Stimulated activated naive B cell treated with anti-CD40 and anti-IgM and Interleukin-4, amounts not matched to agents 10 μg/mL and 1 μg/mL and 100 μg/mL, for 72 hours (primary cell): Measurements from ENCODE around the gene ARHGAP10.
A peak's percentile ranks its signal among the peaks of the same experiment; 100 is the strongest.

Source experiments
- ATAC-seq, 2 donors: fragments of 150-1000 bp; cut with Tn5 transposase; replicated peaks; 2 replicates each; pipeline ENCODE4 v1.10.0; 2021; ENCODE audit warnings: moderate library complexity in 1 of 2
- DNase-seq: peaks from one replicate; pipeline ENCODE4 v3.0.0; 2021
- H3K27ac Mint-ChIP-seq: one replicate; pipeline ENCODE4 v1.8.0; 2022; ENCODE audit warnings: mild to moderate bottlenecking, mixed read lengths
- H3K27me3 Mint-ChIP-seq, 2 donors: one replicate each; pipeline ENCODE4 v1.8.0; 2022; ENCODE audit warnings: mixed read lengths in 2 of 2
- H3K36me3 Mint-ChIP-seq, 2 donors: one replicate each; pipeline ENCODE4 v1.8.0; 2022; ENCODE audit warnings: mixed read lengths in 2 of 2, mild to moderate bottlenecking in 1 of 2
- H3K4me1 Mint-ChIP-seq, 2 donors: one replicate each; pipeline ENCODE4 v1.8.0; 2022; ENCODE audit warnings: mixed read lengths in 2 of 2, mild to moderate bottlenecking in 1 of 2
- H3K4me3 Mint-ChIP-seq, 2 donors: one replicate each; pipeline ENCODE4 v1.8.0; 2022; ENCODE audit warnings: mild to moderate bottlenecking in 2 of 2, mixed read lengths in 2 of 2, moderate library complexity in 1 of 2
- H3K9me3 Mint-ChIP-seq, 2 donors: one replicate each; pipeline ENCODE4 v1.8.0; 2022; ENCODE audit warnings: mixed read lengths in 2 of 2, mild to moderate bottlenecking in 1 of 2

The ARHGAP10 gene

DNA sequence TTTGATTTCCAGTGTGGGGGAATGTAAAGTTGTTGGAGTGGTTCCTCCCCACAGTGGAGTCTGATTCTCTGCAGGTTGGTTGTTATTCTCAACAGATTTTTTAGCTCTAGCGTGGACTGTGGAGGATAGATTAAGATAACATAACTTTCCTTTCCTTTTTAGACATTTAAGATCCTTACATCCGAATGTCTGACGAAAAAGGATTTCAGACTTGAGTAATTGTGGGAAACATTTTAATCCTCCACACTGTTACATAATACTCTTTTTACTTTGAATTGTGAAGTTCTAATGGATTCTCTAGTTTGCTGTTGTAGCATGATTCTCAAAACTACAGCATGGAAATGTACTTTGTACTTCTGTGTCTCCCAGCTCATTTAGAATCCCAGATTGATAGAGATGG, 107.8 kb downstream of the ARHGAP10 start:
- Mint-ChIP-seq H3K4me1 (no peaks in the 10 kb centered on the region), H3K36me3 (no peaks in the 10 kb centered on the region), H3K27me3 (peaks cover 5 to 9% of the 10 kb centered on the region in 2 donors), H3K4me3 (no peak overlapping the region), H3K27ac (no peak overlapping the region), H3K9me3 (peaks cover 0 to 1% of the 10 kb centered on the region in 2 donors)
- ATAC-seq (no peak), DNase-seq (no peak)

DNA sequence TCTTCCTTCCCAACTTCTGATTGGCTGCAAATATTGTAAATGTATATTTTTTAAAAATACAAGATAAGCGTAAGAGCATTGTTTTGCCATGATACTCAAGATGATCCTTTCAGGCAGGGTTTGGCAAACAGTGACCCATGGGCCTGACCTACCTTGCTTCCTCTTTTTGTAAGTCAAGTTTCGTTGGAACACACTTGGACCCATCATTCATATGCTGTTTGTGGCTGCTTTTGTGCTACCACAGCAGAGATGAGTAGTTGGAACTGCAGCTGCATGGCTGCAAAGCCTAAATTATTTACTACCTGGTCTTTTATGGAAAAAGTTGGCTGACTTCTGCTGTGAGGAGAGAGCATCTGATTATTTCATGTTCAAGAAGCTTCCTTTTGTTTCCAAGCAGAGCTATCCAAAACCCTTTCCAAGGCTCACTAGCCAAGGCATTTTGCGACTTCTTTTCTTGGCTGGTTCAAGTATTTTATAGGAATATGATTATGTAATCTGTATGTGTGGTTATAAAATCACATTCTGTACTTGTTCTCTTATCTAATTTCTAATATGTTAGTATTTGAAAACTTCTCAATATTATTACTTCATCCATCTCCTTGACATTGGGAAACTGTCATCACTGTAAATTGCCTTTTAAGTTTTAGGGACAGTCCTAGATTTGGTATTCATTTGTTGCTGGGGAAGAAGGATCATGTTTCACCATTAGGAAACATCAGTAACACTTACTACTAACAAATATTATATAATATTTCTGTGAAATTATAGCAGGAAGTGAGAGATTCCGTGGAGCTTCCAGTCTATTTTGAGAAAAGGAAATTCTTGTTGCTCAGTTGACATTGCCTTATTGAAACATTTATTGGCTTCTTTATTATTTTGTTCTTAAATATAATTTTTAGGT, 109.2 kb downstream of the ARHGAP10 start:
- ATAC-seq (peak; percentile 65 to 75), DNase-seq (no peak)
- H3K27me3 Mint-ChIP-seq: peaks cover 5 to 9% of the 10 kb centered on the region in 2 donors
- H3K36me3 Mint-ChIP-seq: no peaks in the 10 kb centered on the region
- no peak overlapping the region for H3K27ac Mint-ChIP-seq
- H3K4me3 Mint-ChIP-seq: no peak overlapping the region
- no peaks in the 10 kb centered on the region for H3K9me3 Mint-ChIP-seq
- no peaks in the 10 kb centered on the region for H3K4me1 Mint-ChIP-seq

DNA sequence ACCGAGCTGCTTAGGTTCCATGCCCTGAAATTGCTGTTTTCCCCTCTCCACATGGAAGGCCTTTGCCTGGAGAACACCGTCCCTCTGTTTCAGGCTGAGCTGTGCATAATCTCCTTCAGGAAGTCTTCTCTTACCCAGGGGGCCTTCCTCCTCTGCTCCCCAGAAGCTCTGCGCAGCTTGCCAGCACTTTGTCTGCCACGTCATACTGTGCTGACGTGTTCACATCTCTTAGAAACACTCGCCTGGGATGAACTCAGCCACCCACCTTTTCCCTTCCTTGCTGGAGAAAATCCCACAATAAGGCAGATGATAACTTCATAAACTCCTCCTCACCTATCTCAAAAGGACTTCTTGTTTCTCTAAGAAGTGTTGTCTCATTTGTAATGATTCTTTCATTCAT, 110.7 kb downstream of the ARHGAP10 start:
- Mint-ChIP-seq H3K27me3 (peaks cover 5 to 9% of the 10 kb centered on the region in 2 donors), H3K4me1 (no peaks in the 10 kb centered on the region), H3K4me3 (no peak overlapping the region), H3K9me3 (no peaks in the 10 kb centered on the region), H3K27ac (no peak overlapping the region), H3K36me3 (no peaks in the 10 kb centered on the region)
- no peak for DNase-seq
- ATAC-seq: no peak

DNA sequence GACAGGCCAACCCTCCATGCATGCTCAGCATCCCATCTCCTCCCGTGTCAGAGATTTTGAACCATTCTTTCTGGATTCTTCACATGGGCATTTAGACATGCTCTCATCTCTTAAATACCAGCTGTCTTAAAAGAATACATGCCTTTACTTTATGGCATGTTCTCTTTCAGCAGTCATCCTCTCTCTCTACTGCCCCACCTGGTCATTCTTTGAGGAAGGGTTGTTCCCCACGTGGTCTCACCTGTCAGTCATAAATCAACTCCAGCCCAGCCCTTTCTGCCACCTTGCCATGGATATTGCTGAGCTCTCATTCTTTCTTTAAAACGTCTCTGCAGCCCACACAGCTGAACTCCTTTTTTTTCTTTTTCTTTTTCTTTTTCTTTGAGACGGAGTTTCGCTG, 111.3 kb downstream of the ARHGAP10 start:
- ATAC-seq (peak; percentile 51 to 63), DNase-seq (no peak)
- no peaks in the 10 kb centered on the region for H3K9me3 Mint-ChIP-seq
- no peak overlapping the region for H3K4me3 Mint-ChIP-seq
- no peak overlapping the region for H3K27ac Mint-ChIP-seq
- no peaks in the 10 kb centered on the region for H3K36me3 Mint-ChIP-seq
- H3K4me1 Mint-ChIP-seq: no peaks in the 10 kb centered on the region
- peaks cover 5 to 9% of the 10 kb centered on the region in 2 donors for H3K27me3 Mint-ChIP-seq

DNA sequence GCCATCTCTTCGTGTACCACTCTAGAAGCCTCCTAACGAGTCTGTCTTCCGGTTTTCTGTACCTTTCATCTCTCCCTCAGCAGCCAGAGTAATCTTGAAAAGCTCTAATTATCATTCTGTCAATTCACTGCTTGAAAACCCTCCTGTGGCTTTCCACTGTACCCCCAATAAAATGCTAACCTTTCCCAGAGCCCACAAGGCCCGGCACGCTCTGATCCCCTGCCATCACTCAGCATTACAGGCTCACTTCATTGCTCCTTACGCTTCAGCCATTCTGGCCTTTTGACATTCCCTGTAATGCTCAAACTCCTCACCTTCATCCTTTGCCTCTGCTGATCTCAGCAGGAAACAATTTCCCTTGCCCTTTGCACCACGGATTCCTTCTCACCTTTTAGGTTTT, 112.9 kb downstream of the ARHGAP10 start:
- no peak for ATAC-seq
- Mint-ChIP-seq H3K27ac (no peak overlapping the region), H3K9me3 (peaks cover 0 to 1% of the 10 kb centered on the region in 2 donors), H3K27me3 (peaks cover 0 to 13% of the 10 kb centered on the region in 2 donors), H3K4me3 (no peak overlapping the region), H3K4me1 (no peaks in the 10 kb centered on the region), H3K36me3 (no peaks in the 10 kb centered on the region)
- DNase-seq: no peak

DNA sequence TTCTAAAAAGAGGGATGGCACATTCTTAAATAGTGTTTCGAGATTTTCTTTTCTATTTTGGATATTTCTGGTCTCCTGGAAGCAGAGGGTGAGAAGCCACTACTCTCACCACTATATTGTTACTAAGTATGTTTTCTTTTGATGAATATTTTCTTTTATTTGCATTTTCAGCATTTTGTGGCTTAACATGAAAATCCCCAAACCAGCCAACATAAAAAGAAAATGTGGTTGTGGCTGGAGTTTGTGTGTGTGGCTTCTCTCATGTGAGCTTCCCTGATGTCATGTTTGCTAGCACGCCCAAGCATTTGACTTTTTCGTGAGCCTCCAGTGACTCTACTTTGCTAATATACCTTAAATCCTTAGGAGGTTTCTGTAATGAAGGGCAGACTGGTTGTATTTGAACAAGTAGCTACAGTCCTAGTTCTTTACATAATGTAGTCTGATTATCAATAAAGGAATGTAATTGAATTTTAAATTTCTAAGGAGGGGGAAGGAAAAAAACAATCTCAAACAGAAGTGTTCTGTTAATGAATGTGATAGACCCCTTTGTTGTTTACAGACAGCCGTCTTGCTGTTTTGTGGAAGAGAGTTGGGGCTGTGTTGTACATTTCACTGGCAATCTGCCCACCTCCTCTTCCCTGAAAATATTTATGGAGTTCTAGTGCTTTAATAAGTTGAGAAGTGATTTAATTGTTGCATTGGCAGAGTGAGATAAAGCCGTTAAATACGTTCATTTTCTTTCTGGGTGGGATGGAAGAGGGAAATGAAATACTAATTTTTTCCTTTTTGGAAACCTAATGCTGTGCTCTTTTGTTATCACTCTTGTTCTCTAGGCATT, 114.6 kb downstream of the ARHGAP10 start:
- H3K27me3 Mint-ChIP-seq: peaks cover 0 to 13% of the 10 kb centered on the region in 2 donors
- ATAC-seq (peak in 1 of 2 donors; percentile 39), DNase-seq (no peak)
- no peaks in the 10 kb centered on the region for H3K36me3 Mint-ChIP-seq
- no peak overlapping the region for H3K4me3 Mint-ChIP-seq
- peaks cover 0 to 7% of the 10 kb centered on the region in 2 donors for H3K9me3 Mint-ChIP-seq
- H3K27ac Mint-ChIP-seq: no peak overlapping the region
- H3K4me1 Mint-ChIP-seq: no peaks in the 10 kb centered on the region

DNA sequence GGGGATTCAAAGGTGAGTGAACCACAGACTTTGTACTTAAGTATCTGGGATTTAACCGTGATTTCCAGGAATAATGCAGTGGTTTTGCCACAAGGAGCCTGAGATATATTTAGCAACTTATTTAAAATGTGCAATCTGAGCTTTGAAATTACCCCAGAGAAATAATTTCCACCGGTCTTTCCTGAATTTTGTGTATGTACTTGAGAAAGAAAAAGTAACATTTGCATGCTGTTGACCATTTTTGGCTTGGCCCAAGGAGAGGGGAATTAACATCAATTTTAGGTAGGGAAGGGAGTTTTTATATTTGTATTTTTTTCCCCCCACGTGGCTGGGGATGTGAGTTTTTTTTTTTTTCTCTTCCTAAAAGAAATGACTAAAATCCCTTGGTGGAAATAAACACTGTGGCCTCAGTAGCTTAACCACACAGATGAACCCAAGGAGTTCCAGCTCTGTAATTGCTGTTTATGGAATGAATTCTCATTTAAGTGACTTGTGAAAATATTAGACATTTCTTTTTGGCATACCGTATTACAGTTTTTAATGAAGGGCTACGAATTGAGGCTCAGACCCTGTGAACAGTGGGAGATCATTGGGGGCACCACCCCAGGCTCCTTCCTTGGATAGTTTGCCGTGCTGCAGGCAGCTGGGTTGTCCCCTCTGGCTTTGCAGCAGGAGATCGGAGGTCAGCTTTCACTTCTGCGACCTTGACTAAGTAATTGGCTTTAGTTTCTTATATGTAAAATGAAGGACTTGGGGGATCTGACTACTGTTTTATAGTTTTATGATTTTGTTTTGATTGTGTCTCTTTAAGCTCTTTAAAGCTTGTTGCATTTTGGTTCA, 116.1 kb downstream of the ARHGAP10 start:
- Mint-ChIP-seq H3K27ac (no peak overlapping the region), H3K4me1 (no peaks in the 10 kb centered on the region), H3K27me3 (peaks cover 0 to 7% of the 10 kb centered on the region in 2 donors), H3K4me3 (no peak overlapping the region), H3K36me3 (no peaks in the 10 kb centered on the region), H3K9me3 (peaks cover 0 to 7% of the 10 kb centered on the region in 2 donors)
- DNase-seq (no peak), ATAC-seq (no peak)

DNA sequence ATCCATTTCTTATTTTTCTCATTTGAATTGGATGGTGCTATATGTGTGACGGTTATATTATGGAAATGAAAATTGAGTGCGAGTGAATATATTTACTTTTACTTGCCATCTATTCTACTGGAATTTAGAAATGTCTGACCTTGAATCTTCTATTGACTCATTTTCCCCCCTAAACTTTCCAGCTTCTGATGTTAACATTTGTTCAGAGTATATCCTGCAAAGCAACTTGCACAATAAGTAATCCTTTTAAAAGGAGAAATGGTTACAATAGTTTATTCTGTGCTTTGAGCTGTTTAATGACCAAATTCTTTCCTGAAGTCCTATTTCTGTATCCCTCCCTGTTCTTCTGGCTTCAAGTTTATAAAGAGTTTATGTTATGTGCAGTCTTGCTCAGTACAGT, 116.7 kb downstream of the ARHGAP10 start:
- no peak overlapping the region for H3K27ac Mint-ChIP-seq
- DNase-seq (no peak), ATAC-seq (no peak)
- H3K4me3 Mint-ChIP-seq: no peak overlapping the region
- H3K36me3 Mint-ChIP-seq: no peaks in the 10 kb centered on the region
- H3K9me3 Mint-ChIP-seq: peaks cover 0 to 7% of the 10 kb centered on the region in 2 donors
- peaks cover 0 to 4% of the 10 kb centered on the region in 2 donors for H3K27me3 Mint-ChIP-seq
- no peaks in the 10 kb centered on the region for H3K4me1 Mint-ChIP-seq

DNA sequence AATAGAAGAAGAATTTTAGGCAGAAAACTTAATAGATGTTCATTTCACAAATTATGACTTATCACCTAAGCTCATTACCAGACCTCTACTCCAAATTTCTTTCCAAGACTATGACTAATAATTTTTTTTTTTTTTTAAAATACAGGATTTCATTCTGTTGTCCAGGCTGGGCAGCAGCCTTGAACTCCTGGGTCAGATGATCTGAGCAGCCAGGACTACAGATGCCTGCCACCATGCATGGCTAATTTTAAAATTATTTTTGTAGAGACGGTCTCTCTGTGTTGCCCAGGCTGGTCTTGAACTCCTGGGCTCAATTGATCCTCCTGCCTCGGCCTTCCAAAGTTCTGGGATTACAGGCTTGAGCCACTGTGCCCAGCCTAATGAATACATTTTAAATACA, 119.2 kb downstream of the ARHGAP10 start:
- Mint-ChIP-seq H3K9me3 (peaks cover 0 to 7% of the 10 kb centered on the region in 2 donors), H3K27me3 (peaks cover 0 to 4% of the 10 kb centered on the region in 2 donors), H3K4me1 (no peaks in the 10 kb centered on the region), H3K36me3 (no peaks in the 10 kb centered on the region), H3K4me3 (no peak overlapping the region), H3K27ac (no peak overlapping the region)
- ATAC-seq (no peak), DNase-seq (no peak)

DNA sequence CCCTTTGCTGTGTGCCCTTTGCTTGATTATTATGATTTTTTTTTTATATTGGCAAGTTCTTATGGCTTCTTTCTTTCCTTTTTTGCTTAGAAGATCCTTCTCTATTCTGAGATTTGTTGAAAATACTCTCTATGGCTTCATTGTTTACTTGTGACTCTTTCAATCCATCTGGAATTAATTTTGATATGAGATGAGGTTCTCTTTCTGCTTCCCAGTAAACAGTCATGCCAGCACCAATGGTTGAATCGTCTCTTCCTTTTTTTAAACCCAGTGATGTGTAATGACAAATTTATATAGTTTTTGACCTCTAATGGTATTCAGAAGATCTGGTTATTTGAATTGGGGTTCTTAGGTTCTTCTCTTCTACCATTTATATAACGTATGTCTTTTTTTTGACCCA, 121.8 kb downstream of the ARHGAP10 start:
- no peak overlapping the region for H3K4me3 Mint-ChIP-seq

DNA sequence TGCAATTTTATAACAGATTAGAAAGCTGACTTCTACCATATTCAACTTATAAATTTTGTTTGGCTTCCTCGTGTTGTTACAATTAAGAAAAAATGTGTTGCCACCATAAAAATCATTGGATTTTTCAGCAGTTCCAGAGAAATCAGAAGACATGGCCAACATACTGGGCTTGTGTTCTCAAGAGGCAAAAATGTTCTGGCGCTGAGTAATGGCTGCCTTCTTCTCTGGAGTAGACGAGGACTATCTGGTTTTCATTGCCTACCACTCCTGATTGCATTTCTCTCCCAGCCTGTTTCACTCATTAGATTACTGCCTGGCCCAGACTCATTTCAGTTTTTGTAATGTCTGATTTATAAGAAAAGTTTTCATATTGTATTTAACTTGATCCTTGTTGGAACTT, 122.3 kb downstream of the ARHGAP10 start:
- Mint-ChIP-seq H3K9me3 (peaks cover 0 to 7% of the 10 kb centered on the region in 2 donors), H3K4me3 (no peak overlapping the region), H3K27me3 (no peaks in the 10 kb centered on the region), H3K27ac (no peak overlapping the region), H3K36me3 (no peaks in the 10 kb centered on the region), H3K4me1 (no peaks in the 10 kb centered on the region)
- DNase-seq (no peak), ATAC-seq (no peak)

More for the DNA sequence above, 121.8 kb downstream of the ARHGAP10 start:
- peaks cover 0 to 7% of the 10 kb centered on the region in 2 donors for H3K9me3 Mint-ChIP-seq
- H3K36me3 Mint-ChIP-seq: no peaks in the 10 kb centered on the region
- H3K27me3 Mint-ChIP-seq: peaks cover 0 to 3% of the 10 kb centered on the region in 2 donors
- no peak for ATAC-seq
- DNase-seq: no peak
- no peak overlapping the region for H3K27ac Mint-ChIP-seq
- no peaks in the 10 kb centered on the region for H3K4me1 Mint-ChIP-seq

DNA sequence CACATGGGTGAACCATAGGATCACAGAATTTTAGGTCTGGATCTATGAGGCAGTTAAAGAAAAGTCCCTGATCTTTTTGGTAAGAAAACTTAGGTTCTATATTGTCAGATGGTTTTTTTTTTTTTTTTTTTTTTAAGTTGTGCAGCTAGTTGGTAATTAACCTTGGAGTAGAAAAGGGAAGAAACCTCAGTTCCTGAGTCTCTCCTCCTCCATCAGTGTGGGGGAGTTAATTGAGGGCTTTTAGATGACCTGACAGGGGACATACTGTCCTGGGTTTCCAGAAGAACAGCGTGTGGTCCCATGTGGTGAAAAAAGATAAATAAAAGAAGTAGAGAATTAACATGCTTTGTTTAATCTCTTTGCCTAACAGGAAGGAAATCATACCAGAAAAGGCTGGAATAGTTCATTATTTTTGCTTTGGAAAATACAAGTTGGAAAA, 123.7 kb downstream of the ARHGAP10 start:
- Mint-ChIP-seq H3K4me1 (no peaks in the 10 kb centered on the region), H3K27ac (no peak overlapping the region), H3K9me3 (no peaks in the 10 kb centered on the region), H3K36me3 (no peaks in the 10 kb centered on the region), H3K27me3 (no peaks in the 10 kb centered on the region), H3K4me3 (no peak overlapping the region)
- ATAC-seq (no peak), DNase-seq (no peak)

DNA sequence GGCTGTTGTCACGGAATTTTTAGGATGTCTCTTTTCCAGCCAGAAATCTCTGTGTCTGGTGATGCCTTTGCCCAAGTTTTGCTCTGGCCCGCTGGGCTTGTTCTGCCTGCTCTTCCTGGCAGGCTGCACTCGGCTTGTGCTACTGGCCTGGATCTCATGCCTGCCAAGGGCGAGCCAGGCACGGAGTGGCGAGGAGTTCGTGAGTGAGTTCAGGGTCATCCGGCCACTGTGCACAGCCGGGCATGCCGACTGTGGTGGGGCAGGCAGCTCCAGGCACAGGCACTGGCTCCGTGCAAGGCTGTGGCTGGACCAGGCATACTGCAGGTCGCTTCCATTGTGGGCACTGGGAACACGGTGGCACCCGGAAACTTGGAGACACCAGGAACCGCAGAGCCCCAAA, 129.1 kb downstream of the ARHGAP10 start:
- no peak overlapping the region for H3K4me3 Mint-ChIP-seq
- H3K9me3 Mint-ChIP-seq: no peaks in the 10 kb centered on the region
- H3K27me3 Mint-ChIP-seq: no peaks in the 10 kb centered on the region
- DNase-seq (no peak), ATAC-seq (no peak)
- no peaks in the 10 kb centered on the region for H3K36me3 Mint-ChIP-seq
- H3K4me1 Mint-ChIP-seq: no peaks in the 10 kb centered on the region
- H3K27ac Mint-ChIP-seq: no peak overlapping the region
